ENCODE results near the gene TSFM. TPM values are rescaled to one million over a fixed set of nuclear protein-coding genes. Genes with fewer than 3 reads are reported as not detected.
A peak's percentile ranks its signal among the peaks of the same experiment; 100 is the strongest.

Gene TSFM
- total RNA-seq, 1 donor from 2014 or later: 53.7 TPM

DNA sequence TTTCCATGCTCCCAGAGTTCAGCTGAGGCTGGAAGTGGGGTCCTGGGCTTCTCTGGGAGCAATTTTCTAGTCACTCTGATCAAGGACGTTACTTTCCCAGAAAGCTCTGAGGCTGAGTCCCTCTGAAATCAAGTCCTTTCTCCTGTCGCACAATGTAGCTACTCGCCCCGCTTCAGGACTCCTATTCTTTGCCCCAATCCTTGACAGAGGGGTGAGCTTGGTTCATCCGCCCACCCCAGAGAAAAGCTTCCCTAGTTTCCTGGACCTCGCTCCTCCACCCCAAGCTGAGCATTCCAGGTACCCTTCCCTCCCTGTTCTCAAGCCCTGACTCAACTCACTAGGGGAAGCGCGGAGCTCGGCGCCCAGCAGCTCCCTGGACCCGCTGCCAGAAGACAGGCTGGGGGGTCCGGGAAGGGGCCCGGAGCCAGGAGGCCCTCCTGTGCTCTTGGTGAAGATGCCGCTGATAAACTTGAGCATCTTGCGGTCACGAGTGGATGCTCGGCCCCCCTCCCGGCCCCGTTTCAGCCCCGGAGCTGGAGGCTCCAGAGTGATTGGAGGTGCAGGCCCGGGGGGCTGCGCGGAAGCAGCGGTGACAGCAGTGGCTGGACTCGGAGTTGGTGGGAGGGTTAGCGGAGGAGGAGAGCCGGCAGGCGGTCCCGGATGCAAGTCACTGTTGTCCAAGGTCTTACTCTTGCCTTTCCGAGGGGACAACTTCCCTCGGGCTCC, 45.7 kb upstream of the TSFM start:
- no peaks in the 10 kb centered on the region for H3K9me3 ChIP-seq (replicated peaks)
- H3K27me3 ChIP-seq (ENCODE audit: low read depth): peaks cover 98% of the 10 kb centered on the region
- TF ChIP-seq, protein P1, sequence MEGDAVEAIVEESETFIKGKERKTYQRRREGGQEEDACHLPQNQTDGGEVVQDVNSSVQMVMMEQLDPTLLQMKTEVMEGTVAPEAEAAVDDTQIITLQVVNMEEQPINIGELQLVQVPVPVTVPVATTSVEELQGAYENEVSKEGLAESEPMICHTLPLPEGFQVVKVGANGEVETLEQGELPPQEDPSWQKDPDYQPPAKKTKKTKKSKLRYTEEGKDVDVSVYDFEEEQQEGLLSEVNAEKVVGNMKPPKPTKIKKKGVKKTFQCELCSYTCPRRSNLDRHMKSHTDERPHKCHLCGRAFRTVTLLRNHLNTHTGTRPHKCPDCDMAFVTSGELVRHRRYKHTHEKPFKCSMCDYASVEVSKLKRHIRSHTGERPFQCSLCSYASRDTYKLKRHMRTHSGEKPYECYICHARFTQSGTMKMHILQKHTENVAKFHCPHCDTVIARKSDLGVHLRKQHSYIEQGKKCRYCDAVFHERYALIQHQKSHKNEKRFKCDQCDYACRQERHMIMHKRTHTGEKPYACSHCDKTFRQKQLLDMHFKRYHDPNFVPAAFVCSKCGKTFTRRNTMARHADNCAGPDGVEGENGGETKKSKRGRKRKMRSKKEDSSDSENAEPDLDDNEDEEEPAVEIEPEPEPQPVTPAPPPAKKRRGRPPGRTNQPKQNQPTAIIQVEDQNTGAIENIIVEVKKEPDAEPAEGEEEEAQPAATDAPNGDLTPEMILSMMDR (IDR thresholded peaks at IDR 0.05; ENCODE audit: borderline replicate concordance): no peak
- intact Hi-C loops (cut with micrococcal nuclease): no loop called here
- H3K27ac ChIP-seq (replicated peaks): peak overlapping the region; percentile 77
- no peaks in the 10 kb centered on the region for H3K36me3 ChIP-seq
- no peak for DNase-seq
- H3K4me3 ChIP-seq: peak overlapping the region; percentile 68
- H3K4me1 ChIP-seq: peaks cover 47% of the 10 kb centered on the region

DNA sequence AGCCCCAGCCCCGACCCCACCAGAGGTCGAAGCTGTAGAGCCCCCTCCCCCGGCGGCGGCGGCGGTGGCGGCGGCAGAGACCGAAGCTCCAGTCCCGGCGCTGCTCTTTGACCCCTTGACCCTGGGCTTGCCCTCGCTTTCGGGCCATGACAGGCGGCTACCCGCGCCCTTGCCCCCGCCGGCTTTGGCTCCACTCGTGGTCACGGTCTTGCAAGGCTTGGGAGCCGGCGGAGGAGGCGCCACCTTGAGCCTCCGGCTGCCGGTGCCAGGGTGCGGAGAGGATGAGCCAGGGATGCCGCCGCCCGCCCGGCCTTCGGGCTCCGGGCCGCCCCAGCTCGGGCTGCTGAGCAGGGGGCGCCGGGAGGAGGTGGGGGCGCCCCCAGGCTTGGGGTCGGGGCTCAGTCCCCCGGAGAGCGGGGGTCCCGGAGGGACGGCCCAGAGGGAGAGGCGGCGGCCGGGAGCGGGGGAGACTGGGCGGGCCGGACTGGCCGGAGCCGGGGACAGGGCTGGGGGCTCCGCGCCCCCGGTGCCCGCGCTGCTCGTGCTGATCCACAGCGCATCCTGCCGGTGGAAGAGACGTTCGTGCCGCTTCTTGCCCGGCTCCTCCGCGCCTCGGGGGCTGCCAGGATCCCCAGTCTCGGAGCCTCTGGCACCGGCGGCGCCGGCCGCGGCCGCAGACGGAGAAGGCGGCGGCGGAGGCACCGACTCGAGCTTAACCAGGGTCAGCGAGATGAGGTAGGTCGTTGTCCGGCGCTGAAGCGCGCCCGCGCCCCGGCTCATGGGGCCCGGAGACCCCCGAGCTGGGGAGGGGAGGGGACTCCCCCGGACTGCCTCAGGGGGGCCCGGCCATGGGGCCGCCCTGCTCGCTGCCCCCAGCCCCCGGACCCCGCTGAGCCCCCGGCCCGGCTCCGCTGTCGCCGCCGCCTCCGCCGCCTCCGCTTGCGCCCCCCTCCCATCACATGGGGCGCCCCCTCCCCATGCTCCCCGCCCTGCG, 44.8 kb upstream of the TSFM start:
- peaks cover 98% of the 10 kb centered on the region for H3K27me3 ChIP-seq (ENCODE audit: low read depth)
- H3K27ac ChIP-seq (replicated peaks): peak overlapping the region; percentile 77
- H3K4me3 ChIP-seq: peak overlapping the region; percentile 68
- DNase-seq: no peak
- TF ChIP-seq, protein P1 (IDR thresholded peaks at IDR 0.05; ENCODE audit: borderline replicate concordance): peak; percentile 39
- H3K9me3 ChIP-seq (replicated peaks): no peaks in the 10 kb centered on the region
- no peaks in the 10 kb centered on the region for H3K36me3 ChIP-seq
- intact Hi-C loops (cut with micrococcal nuclease): no loop called here
- H3K4me1 ChIP-seq: peaks cover 47% of the 10 kb centered on the region

- Histone ChIP-seq H3K4me3 (peak within 1 kb of the TSS; percentile 68), H3K27ac (replicated peaks) (peak within 1 kb of the TSS; percentile 77), H3K9me3 (replicated peaks) (no peaks in the 10 kb centered on the region), H3K36me3 (no peaks in the 10 kb centered on the region), H3K27me3 (ENCODE audit: low read depth) (peaks cover 89% of the 10 kb centered on the region), H3K4me1 (peaks cover 47% of the 10 kb centered on the region)
- TF ChIP-seq, protein P1 (IDR thresholded peaks at IDR 0.05; ENCODE audit: borderline replicate concordance): no peak
- no peak for DNase-seq
- intact Hi-C loops (cut with micrococcal nuclease): no loop called here
Measured at GRCh38 chr12:57738661-57739237, 43.8 kb upstream of the TSFM start, which contains the start of gene AGAP2. AGAP2 (minus strand) TSS chr12:57738742; CDS start chr12:57738246, 496 bp downstream.

- H3K4me1 ChIP-seq: peaks cover 50% of the 10 kb centered on the region
- no peak for DNase-seq
- peak overlapping the region; percentile 68 for H3K4me3 ChIP-seq
- TF ChIP-seq, protein P1 (IDR thresholded peaks at IDR 0.05; ENCODE audit: borderline replicate concordance): no peak
- H3K9me3 ChIP-seq (replicated peaks): no peaks in the 10 kb centered on the region
- peaks cover 82% of the 10 kb centered on the region for H3K27me3 ChIP-seq (ENCODE audit: low read depth)
- intact Hi-C loops (cut with micrococcal nuclease): no loop called here
- H3K36me3 ChIP-seq: no peaks in the 10 kb centered on the region
- H3K27ac ChIP-seq (replicated peaks): peak overlapping the region; percentile 77
Measured at GRCh38 chr12:57739387-57739786, 43.2 kb upstream of the TSFM start.

GRCh38 chr12:57739914-57740538, 42.6 kb upstream of the TSFM start:
- peaks cover 55% of the 10 kb centered on the region for H3K4me1 ChIP-seq
- no peaks in the 10 kb centered on the region for H3K36me3 ChIP-seq
- DNase-seq: no peak
- H3K4me3 ChIP-seq: peak overlapping the region; percentile 68
- intact Hi-C loops (cut with micrococcal nuclease): no loop called here
- H3K27me3 ChIP-seq (ENCODE audit: low read depth): peaks cover 76% of the 10 kb centered on the region
- no peaks in the 10 kb centered on the region for H3K9me3 ChIP-seq (replicated peaks)
- peak overlapping the region; percentile 77 for H3K27ac ChIP-seq (replicated peaks)
- TF ChIP-seq, protein P1 (IDR thresholded peaks at IDR 0.05; ENCODE audit: borderline replicate concordance): no peak
